ENCODE data around the gene STON1.

Gene STON1

DNA sequence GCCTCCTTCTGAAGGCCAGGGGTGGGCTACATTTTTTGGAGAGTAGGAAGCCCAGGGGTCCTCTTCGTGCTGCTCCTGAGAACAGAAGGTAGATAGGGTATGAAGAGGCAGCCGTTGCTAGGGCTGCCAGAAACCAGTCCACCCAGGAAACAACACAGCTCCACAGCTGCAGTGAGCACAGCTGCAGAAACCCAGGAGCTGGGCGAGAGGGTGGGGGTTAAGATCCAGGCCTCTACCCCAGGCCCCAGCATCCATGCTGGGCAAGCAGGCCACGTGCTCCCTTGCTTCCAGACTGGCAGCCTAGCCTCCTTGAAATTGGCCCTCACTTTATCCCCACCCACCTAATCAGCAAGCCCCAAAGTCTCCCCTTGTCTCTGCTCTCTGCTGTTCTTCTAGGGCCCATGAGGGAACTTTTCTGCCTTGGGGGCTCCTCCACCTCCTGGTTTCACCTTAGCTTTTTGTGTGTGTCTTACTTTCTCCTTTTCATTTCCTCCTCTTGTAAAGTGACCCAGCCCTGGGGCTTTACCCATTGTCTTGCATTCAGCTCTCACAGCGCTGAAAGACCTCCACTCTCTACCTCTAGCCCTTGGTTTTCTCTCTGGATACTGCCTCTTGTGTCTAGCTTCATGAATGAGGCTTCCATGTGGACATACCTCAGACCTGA is 30.7 kb downstream of the STON1 start:
- Histone ChIP-seq H3K9ac (ENCODE audit: low read length) (no peak overlapping the region), H4K20me1 (ENCODE audit: insufficient read depth, low read length) (no peaks in the 10 kb centered on the region), H3K4me3 (ENCODE audit: low read length) (no peak overlapping the region), H3K27ac (ENCODE audit: low read length) (no peak overlapping the region), H3K9me3 (ENCODE audit: insufficient read depth, low read length) (no peaks in the 10 kb centered on the region), H3K27me3 (ENCODE audit: low read depth, low read length) (no peaks in the 10 kb centered on the region), H2AFZ (ENCODE audit: low read depth, low read length) (no peak overlapping the region), H3K4me1 (ENCODE audit: low read length) (no peaks in the 10 kb centered on the region), H3K79me2 (ENCODE audit: low read length) (no peaks in the 10 kb centered on the region), H3K36me3 (replicated peaks; ENCODE audit: low read depth, low read length) (no peaks in the 10 kb centered on the region), H3K4me2 (ENCODE audit: low read length) (no peak overlapping the region)
- no peak for TF ChIP-seq EZH2phosphoT487 (IDR thresholded peaks at IDR 0.05; ENCODE audit: low read depth)
- TF ChIP-seq, protein P1, sequence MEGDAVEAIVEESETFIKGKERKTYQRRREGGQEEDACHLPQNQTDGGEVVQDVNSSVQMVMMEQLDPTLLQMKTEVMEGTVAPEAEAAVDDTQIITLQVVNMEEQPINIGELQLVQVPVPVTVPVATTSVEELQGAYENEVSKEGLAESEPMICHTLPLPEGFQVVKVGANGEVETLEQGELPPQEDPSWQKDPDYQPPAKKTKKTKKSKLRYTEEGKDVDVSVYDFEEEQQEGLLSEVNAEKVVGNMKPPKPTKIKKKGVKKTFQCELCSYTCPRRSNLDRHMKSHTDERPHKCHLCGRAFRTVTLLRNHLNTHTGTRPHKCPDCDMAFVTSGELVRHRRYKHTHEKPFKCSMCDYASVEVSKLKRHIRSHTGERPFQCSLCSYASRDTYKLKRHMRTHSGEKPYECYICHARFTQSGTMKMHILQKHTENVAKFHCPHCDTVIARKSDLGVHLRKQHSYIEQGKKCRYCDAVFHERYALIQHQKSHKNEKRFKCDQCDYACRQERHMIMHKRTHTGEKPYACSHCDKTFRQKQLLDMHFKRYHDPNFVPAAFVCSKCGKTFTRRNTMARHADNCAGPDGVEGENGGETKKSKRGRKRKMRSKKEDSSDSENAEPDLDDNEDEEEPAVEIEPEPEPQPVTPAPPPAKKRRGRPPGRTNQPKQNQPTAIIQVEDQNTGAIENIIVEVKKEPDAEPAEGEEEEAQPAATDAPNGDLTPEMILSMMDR (IDR thresholded peaks at IDR 0.05; ENCODE audit: low read depth, low read length): no peak

DNA sequence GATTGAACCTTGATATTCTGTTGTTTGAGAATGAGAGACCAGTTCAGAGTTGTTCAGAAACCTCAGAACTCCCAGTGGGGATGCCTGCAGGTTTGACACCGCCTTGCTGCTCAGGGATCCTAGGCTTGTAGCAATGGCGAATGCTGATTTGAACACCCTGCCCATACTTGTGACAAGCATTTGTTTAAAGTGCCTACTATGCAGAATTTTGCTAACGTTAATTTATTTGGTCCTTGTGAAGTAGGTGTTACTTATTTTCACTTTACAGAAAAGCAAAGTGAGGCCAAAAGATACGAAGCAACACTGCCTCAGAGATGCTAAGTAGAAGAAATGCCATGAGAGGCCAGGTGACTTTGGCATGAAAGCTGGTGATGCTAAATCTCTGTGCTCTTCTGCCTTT is 32.3 kb downstream of the STON1 start:
- Histone ChIP-seq H3K9ac (ENCODE audit: low read length) (no peak overlapping the region), H3K27ac (ENCODE audit: low read length) (no peak overlapping the region), H4K20me1 (ENCODE audit: insufficient read depth, low read length) (no peaks in the 10 kb centered on the region), H3K4me1 (ENCODE audit: low read length) (no peaks in the 10 kb centered on the region), H3K4me2 (ENCODE audit: low read length) (no peak overlapping the region), H3K79me2 (ENCODE audit: low read length) (no peaks in the 10 kb centered on the region), H3K27me3 (ENCODE audit: low read depth, low read length) (no peaks in the 10 kb centered on the region), H3K4me3 (ENCODE audit: low read length) (no peak overlapping the region), H2AFZ (ENCODE audit: low read depth, low read length) (no peak overlapping the region), H3K9me3 (ENCODE audit: insufficient read depth, low read length) (no peaks in the 10 kb centered on the region), H3K36me3 (replicated peaks; ENCODE audit: low read depth, low read length) (no peaks in the 10 kb centered on the region)
- no peak for TF ChIP-seq EZH2phosphoT487 (IDR thresholded peaks at IDR 0.05; ENCODE audit: low read depth)
- TF ChIP-seq, protein P1 (IDR thresholded peaks at IDR 0.05; ENCODE audit: low read depth, low read length): no peak

DNA sequence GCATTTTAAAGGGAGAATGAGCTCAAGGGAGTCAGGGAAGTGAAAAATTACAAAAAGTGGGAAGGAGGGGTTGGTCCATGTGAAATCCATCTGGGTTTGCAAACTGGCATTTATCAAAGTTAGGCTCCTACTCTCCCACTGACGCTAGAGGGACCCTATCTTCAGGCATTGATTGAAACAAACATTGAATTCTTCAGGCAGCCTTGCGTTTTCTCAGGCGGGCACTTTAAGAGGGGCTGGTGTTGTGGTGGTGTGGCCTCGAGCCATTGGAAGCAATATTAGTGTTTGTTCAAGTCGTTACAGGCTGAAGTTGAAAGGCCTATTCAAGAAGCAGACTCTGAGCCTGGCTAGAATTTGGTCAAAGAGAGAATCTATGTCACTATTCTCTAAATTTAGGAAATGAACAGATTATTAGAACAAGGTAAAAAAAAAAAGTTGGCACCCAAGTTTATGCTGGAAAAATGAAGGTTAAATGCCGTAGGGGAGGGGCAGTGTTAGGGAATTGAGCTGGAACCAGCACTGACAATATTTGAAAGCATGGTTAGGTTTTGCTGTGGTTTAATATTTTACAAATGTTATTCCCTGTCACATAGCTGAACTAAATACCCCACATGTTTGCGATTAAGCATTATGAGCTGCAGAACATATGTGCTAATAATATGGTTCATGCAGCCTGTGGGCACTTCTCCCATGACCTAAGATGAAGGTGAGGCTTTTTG is 36.8 kb downstream of the STON1 start:
- H2AFZ ChIP-seq (ENCODE audit: low read depth, low read length): no peak overlapping the region
- H3K4me1 ChIP-seq (ENCODE audit: low read length): no peaks in the 10 kb centered on the region
- TF ChIP-seq, protein P1 (IDR thresholded peaks at IDR 0.05; ENCODE audit: low read depth, low read length): peak; percentile 16; the same call in 1 of the 2 replicates
- TF ChIP-seq EZH2phosphoT487 (IDR thresholded peaks at IDR 0.05; ENCODE audit: low read depth): no peak
- no peaks in the 10 kb centered on the region for H4K20me1 ChIP-seq (ENCODE audit: insufficient read depth, low read length)
- no peak overlapping the region for H3K4me3 ChIP-seq (ENCODE audit: low read length)
- no peak overlapping the region for H3K27ac ChIP-seq (ENCODE audit: low read length)
- peaks cover 23% of the 10 kb centered on the region for H3K27me3 ChIP-seq (ENCODE audit: low read depth, low read length)
- no peak overlapping the region for H3K4me2 ChIP-seq (ENCODE audit: low read length)
- no peaks in the 10 kb centered on the region for H3K79me2 ChIP-seq (ENCODE audit: low read length)
- no peak overlapping the region for H3K9ac ChIP-seq (ENCODE audit: low read length)
- H3K36me3 ChIP-seq (replicated peaks; ENCODE audit: low read depth, low read length): no peaks in the 10 kb centered on the region
- H3K9me3 ChIP-seq (ENCODE audit: insufficient read depth, low read length): no peaks in the 10 kb centered on the region

DNA sequence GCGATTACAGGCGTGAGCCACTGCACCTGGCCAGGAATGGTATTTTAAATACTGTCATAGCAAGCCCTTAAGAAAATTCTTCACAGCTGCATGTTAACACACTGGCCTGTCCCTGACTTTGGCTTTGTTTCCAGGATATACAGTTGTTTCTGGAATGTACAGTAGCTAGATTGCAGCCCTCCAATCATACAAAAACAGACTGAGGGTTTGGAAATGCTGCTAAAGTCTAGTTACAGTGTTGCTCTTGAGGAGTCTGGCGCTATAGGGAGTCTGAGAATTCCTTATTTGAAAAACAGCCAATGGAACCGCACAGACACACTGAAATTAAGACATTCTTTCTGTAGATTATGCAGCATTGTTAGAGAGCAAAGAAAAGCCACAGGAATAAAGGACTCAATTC is 37.7 kb downstream of the STON1 start:
- Histone ChIP-seq H3K4me2 (ENCODE audit: low read length) (no peak overlapping the region), H2AFZ (ENCODE audit: low read depth, low read length) (no peak overlapping the region)

More for the DNA sequence above, 37.7 kb downstream of the STON1 start:
- Histone ChIP-seq H3K79me2 (ENCODE audit: low read length) (no peaks in the 10 kb centered on the region), H3K9me3 (ENCODE audit: insufficient read depth, low read length) (no peaks in the 10 kb centered on the region), H3K4me1 (ENCODE audit: low read length) (peaks cover 6% of the 10 kb centered on the region), H3K27me3 (ENCODE audit: low read depth, low read length) (peaks cover 23% of the 10 kb centered on the region), H3K4me3 (ENCODE audit: low read length) (no peak overlapping the region), H3K9ac (ENCODE audit: low read length) (no peak overlapping the region), H4K20me1 (ENCODE audit: insufficient read depth, low read length) (no peaks in the 10 kb centered on the region), H3K36me3 (replicated peaks; ENCODE audit: low read depth, low read length) (no peaks in the 10 kb centered on the region), H3K27ac (ENCODE audit: low read length) (no peak overlapping the region)
- TF ChIP-seq, protein P1 (IDR thresholded peaks at IDR 0.05; ENCODE audit: low read depth, low read length): no peak
- no peak for TF ChIP-seq EZH2phosphoT487 (IDR thresholded peaks at IDR 0.05; ENCODE audit: low read depth)
